HepG2 (cell line): Measurements from ENCODE around the gene PTAFR. TPM values are rescaled to one million over a fixed set of nuclear protein-coding genes. Genes with fewer than 3 reads are reported as not detected.

Experiments used
- ATAC-seq: fragments of 200-7000 bp; cut with Tn5 transposase; 3 replicates; pipeline ENCODE4 v1.9.1; 2020; ENCODE audit warnings: mild to moderate bottlenecking, moderate library complexity
- BruUV-seq: library from RNA; stranded (reverse); fragments of 400-500 nt; replicated peaks from 2 replicates; lab custom pipeline; 2021; lab: Mats Ljungman, UMichigan
- CTCF ChIA-PET: fragments of 300-600 bp; formaldehyde crosslinking; extraction: SDS; loops from one replicate; lab custom pipeline; 2021; ENCODE audit warnings: low total read pairs, inconsistent platforms, low intra/inter-chr PET ratio; lab: Yijun Ruan, JAX
- POLR2A ChIA-PET: fragments of 350-600 bp; sonication (Branson Sonifier 250); formaldehyde crosslinking; loops from one replicate; lab custom pipeline; 2020; ENCODE audit warnings: antibody characterized with exemption, inconsistent platforms; lab: Yijun Ruan, JAX
- DNase-seq: peaks from one replicate; pipeline ENCODE4 v3.0.0-alpha.2; 2015; ENCODE audit warnings: low spot score
- FAIRE-seq: peaks from 3 replicates; lab custom pipeline; 2011; peaks lifted over from hg19 to GRCh38; lab: Jason Lieb, UNC
- H2AFZ ChIP-seq: one replicate; pipeline ENCODE4 v1.6.1; 2011; ENCODE audit warnings: low read length, inconsistent platforms
- H3K27ac ChIP-seq: fragments of 300-600 bp; 3 replicates; pipeline ENCODE4 v1.8.0; 2011; ENCODE audit warnings: mixed run types, mild to moderate bottlenecking, mixed read lengths, low read length, inconsistent platforms; ENCODE audit not compliant: insufficient read depth; ENCODE audit errors: extremely low read length
- H3K27me3 ChIP-seq, 2 experiments: fragments of 200-600 bp in 1 of 2; 2 replicates in 1 of 2; 3 replicates in 1 of 2; pipeline versions ENCODE4 v1.6.0 to v1.8.0; 2011; ENCODE audit warnings: low read length in 2 of 2, mild to moderate bottlenecking in 2 of 2, moderate library complexity in 2 of 2, inconsistent platforms in 1 of 2; ENCODE audit not compliant: insufficient read depth in 2 of 2, control insufficient read depth in 1 of 2
- H3K36me3 ChIP-seq, 2 experiments: fragments of 200-600 bp in 1 of 2; replicated peaks in 1 of 2; 2 replicates in 1 of 2; 3 replicates in 1 of 2; pipeline versions ENCODE4 v1.5.1 to v1.8.0; 2011; ENCODE audit warnings: low read length in 2 of 2, inconsistent platforms in 1 of 2; ENCODE audit not compliant: insufficient read depth in 2 of 2, control insufficient read depth in 1 of 2
- H3K4me1 ChIP-seq: 2 replicates; pipeline ENCODE4 v1.5.1; 2012; ENCODE audit warnings: low read length, inconsistent platforms; ENCODE audit not compliant: insufficient read depth
- H3K4me2 ChIP-seq: 2 replicates; pipeline ENCODE4 v1.6.0; 2011; ENCODE audit warnings: low read depth, low read length, inconsistent platforms
- H3K4me3 ChIP-seq, 3 experiments: fragments of 200-600 bp in 1 of 3; sonication (generic), shearing (Covaris generic) in 1 of 3; replicated peaks in 1 of 3; 2 replicates each; pipeline ENCODE4 v1.5.1; 2011 to 2016; ENCODE audit warnings: low read length in 3 of 3, inconsistent platforms in 2 of 3, low read depth in 2 of 3, mild to moderate bottlenecking in 2 of 3, control low read depth in 1 of 3, mixed read lengths in 1 of 3; ENCODE audit not compliant: insufficient read depth in 1 of 3
- H3K79me2 ChIP-seq: one replicate; pipeline ENCODE4 v1.6.1; 2011; ENCODE audit warnings: low read length, inconsistent platforms; ENCODE audit not compliant: insufficient read depth
- H3K9ac ChIP-seq: 2 replicates; pipeline ENCODE4 v1.6.0; 2011; ENCODE audit warnings: mild to moderate bottlenecking, low read depth, low read length, inconsistent platforms; ENCODE audit not compliant: insufficient read depth
- H3K9me3 ChIP-seq: 2 replicates; pipeline ENCODE4 v1.5.1; 2012; ENCODE audit warnings: mild to moderate bottlenecking, low read length
- H4K20me1 ChIP-seq: 2 replicates; pipeline ENCODE4 v1.6.0; 2011; ENCODE audit warnings: inconsistent platforms, mild to moderate bottlenecking, low read length, moderate library complexity; ENCODE audit not compliant: insufficient read depth
- AFF4 ChIP-seq: sonication (generic); formaldehyde crosslinking; IDR thresholded peaks from 2 replicates; pipeline ENCODE4 v1.4.0; 2020; ENCODE audit warnings: missing genetic modification reagents
- CEBPB ChIP-seq: IDR thresholded peaks from 2 replicates; pipeline ENCODE4 v1.6.1; 2011; ENCODE audit warnings: low read depth, low read length, improper control_type of control experiment, borderline replicate concordance
- CEBPG ChIP-seq: IDR thresholded peaks from 2 replicates; pipeline ENCODE4 v1.6.1; 2016
- KDM1A ChIP-seq: IDR thresholded peaks from 2 replicates; pipeline ENCODE4 v1.6.1; 2016; ENCODE audit warnings: missing compliant biosample characterization
- REL ChIP-seq: sonication (generic); formaldehyde crosslinking; conservative IDR thresholded peaks from 2 replicates; pipeline ENCODE4 v1.8.0; 2022; ENCODE audit warnings: mild to moderate bottlenecking, missing genetic modification reagents, moderate library complexity
- RFX5 ChIP-seq: IDR thresholded peaks from 2 replicates; pipeline ENCODE4 v1.6.1; 2011; ENCODE audit warnings: low read depth, low read length, improper control_type of control experiment
- SUZ12 ChIP-seq: fragments of 150-350 bp; IDR thresholded peaks from 2 replicates; pipeline ENCODE4 v1.6.1; 2014; ENCODE audit warnings: low read depth, low read length
- ZNF317 ChIP-seq: sonication (generic); formaldehyde crosslinking; IDR thresholded peaks from 2 replicates; pipeline ENCODE4 v1.5.0; 2020; ENCODE audit warnings: mild to moderate bottlenecking, missing genetic modification reagents
- ZNF326 ChIP-seq: sonication (generic); formaldehyde crosslinking; IDR thresholded peaks from 2 replicates; pipeline ENCODE4 v1.4.0; 2020; ENCODE audit warnings: missing genetic modification reagents, borderline replicate concordance
- ZNF746 ChIP-seq: sonication (generic); formaldehyde crosslinking; IDR thresholded peaks from 2 replicates; pipeline ENCODE4 v1.8.0; 2022; ENCODE audit warnings: mild to moderate bottlenecking, missing genetic modification reagents
- ZNF775 ChIP-seq: sonication (generic); formaldehyde crosslinking; IDR thresholded peaks from 2 replicates; pipeline ENCODE4 v1.4.0; 2020; ENCODE audit warnings: missing genetic modification reagents, mild to moderate bottlenecking, moderate library complexity, borderline replicate concordance
- WGBS: methylation state at CpG from one replicate; pipeline ENCODE4 v1.1.6; 2017; ENCODE audit warnings: low lambda C conversion rate; 5-methylcytosine and 5-hydroxymethylcytosine counted together
- in situ Hi-C: cut with HindIII; loops from 2 replicates; pipeline ENCODE4 v1.10.0; 2017; ENCODE audit warnings: low pct_unique_long_range_greater_than_20kb; ENCODE audit not compliant: extremely low pct_ligation_motif_present
- intact Hi-C: fragments of 100-400 bp; cut with micrococcal nuclease; formaldehyde crosslinking; loops from one replicate; pipeline ENCODE4 v1.10.0; 2022; ENCODE audit not compliant: unreplicated experiment
- polyA plus RNA-seq, 8 experiments: library from polyadenylated mRNA; depleted of rRNA in 3 of 8; stranded (reverse) in 7 of 8; unstranded in 1 of 8; fragments of >200 nt; fragmentation: Illumina TruSeq in 4 of 8; extraction: Trizol in 4 of 8; gene quantifications; 2 replicates each; pipeline versions ENCODE4 v1.2.1 to v1.2.3, GENCODE V29; 2011 to 2016; ENCODE audit warnings: low read depth in 4 of 8, missing spikeins in 1 of 8, mixed read lengths in 1 of 8; ENCODE audit not compliant: insufficient read depth in 1 of 8
- total RNA-seq, 5 experiments: library from RNA; depleted of rRNA; stranded (reverse); fragments of >200 nt; fragmentation: Illumina TruSeq; extraction: Trizol; gene quantifications; 2 replicates each; pipeline ENCODE4 v1.2.3, GENCODE V29; 2016; ENCODE audit warnings: low read depth in 1 of 5

The PTAFR gene
- total and polyA plus RNA-seq, 2 of the 13 experiments (the other 11 are each of a cell fraction or from before 2014, with no cell fraction given) = 0.27 to 24.0 TPM

- Histone ChIP-seq H4K20me1 (no peaks in the 10 kb centered on the region), H3K9me3 (no peaks in the 10 kb centered on the region), H3K9ac (no peak overlapping the region), H3K27me3 (peaks cover 0 to 7% of the 10 kb centered on the region in 2 experiments; a peak in 1 of 5 replicates), H2AFZ (peak overlapping the region; percentile 85), H3K4me1 (peaks cover 12% of the 10 kb centered on the region), H3K27ac (no peak overlapping the region), H3K79me2 (no peaks in the 10 kb centered on the region), H3K4me2 (peak overlapping the region; percentile 68), H3K4me3 (no peak overlapping the region), H3K36me3 (no peaks in the 10 kb centered on the region)
- FAIRE-seq (no peak), DNase-seq (no peak), ATAC-seq (peak; percentile 50; the same call in 2 of the 3 replicates)
- in situ Hi-C loops = no loop called here
- 9% methylated on average over 4 of the region's 4 CpGs for WGBS
- intact Hi-C loops = no loop called here
- ChIA-PET CTCF (no interaction called here), POLR2A (no interaction called here)
- BruUV-seq = no TSS peak
- TF ChIP-seq CEBPG (CRISPR knock-in tag) (peak; percentile 60; the same call in 1 of the 2 replicates), KDM1A (CRISPR knock-in tag) (no peak), ZNF775 (CRISPR knock-in tag) (0 out of 2 replicates have a peak, but pooled peaks have one; percentile 57), ZNF326 (CRISPR knock-in tag) (no peak), CEBPB (peak; percentile 79; the same call in 1 of the 2 replicates)
Measured at GRCh38 chr1:28123461-28123961, 53.0 kb downstream of the PTAFR start.

GRCh38 chr1:28122183-28122582 is 54.3 kb downstream of the PTAFR start:
- DNase-seq (no peak), ATAC-seq (no peak), FAIRE-seq (no peak)
- POLR2A ChIA-PET = interaction anchor here (0.7 kb wide), 1 partner anchor 17 kb away, joined by 3 read pairs; no protein-coding TSS in a partner anchor
- H3K27ac ChIP-seq = no peak overlapping the region
- no peaks in the 10 kb centered on the region for H3K79me2 ChIP-seq
- H3K27me3 ChIP-seq = peaks cover 0 to 7% of the 10 kb centered on the region in 2 experiments; a peak in 1 of 5 replicates
- no peak overlapping the region for H3K4me3 ChIP-seq
- CTCF ChIA-PET = no interaction called here
- no peak overlapping the region for H2AFZ ChIP-seq
- H3K9ac ChIP-seq = no peak overlapping the region
- 42% methylated on average over 3 of the region's 3 CpGs for WGBS
- intact Hi-C loops (no loop called here), in situ Hi-C loops (no loop called here)
- H4K20me1 ChIP-seq = no peaks in the 10 kb centered on the region
- H3K9me3 ChIP-seq = no peaks in the 10 kb centered on the region
- TF ChIP-seq ZNF317 (no peak), RFX5 (no peak), SUZ12 (no peak), AFF4 (CRISPR knock-in tag) (no peak), REL (CRISPR knock-in tag) (no peak), ZNF746 (CRISPR knock-in tag) (no peak)
- no peak overlapping the region for H3K4me2 ChIP-seq
- no peaks in the 10 kb centered on the region for H3K36me3 ChIP-seq
- BruUV-seq = no TSS peak
- peaks cover 12% of the 10 kb centered on the region for H3K4me1 ChIP-seq
